Erythroblast (primary cell): ENCODE data around the gene LIMS1.

ENCODE experiments used
- GATA1 ChIP-seq: IDR thresholded peaks from 2 replicates; pipeline ENCODE4 v1.6.1; 2011; ENCODE audit warnings: low read depth, mild to moderate bottlenecking, control low read depth, low read length, moderate library complexity
- POLR2A ChIP-seq: IDR thresholded peaks from 2 replicates; pipeline ENCODE4 v1.6.1; 2011; ENCODE audit warnings: mild to moderate bottlenecking, low read length

GRCh38 chr2:108534584-108535356, 500 bp downstream of the LIMS1 start:
- no peak for TF ChIP-seq POLR2A
- TF ChIP-seq GATA1, result no peak
